HepG2 (cell line): ENCODE results near the gene LCE3E. TPM values are rescaled to one million over a fixed set of nuclear protein-coding genes. Genes with fewer than 3 reads are reported as not detected.

ENCODE experiments used
- ATAC-seq: fragments of 200-7000 bp; cut with Tn5 transposase; 3 replicates; pipeline ENCODE4 v1.9.1; 2020; ENCODE audit warnings: mild to moderate bottlenecking, moderate library complexity
- BruUV-seq: library from RNA; stranded (reverse); fragments of 400-500 nt; replicated peaks from 2 replicates; lab custom pipeline; 2021; lab: Mats Ljungman, UMichigan
- CTCF ChIA-PET: fragments of 300-600 bp; formaldehyde crosslinking; extraction: SDS; loops from one replicate; lab custom pipeline; 2021; ENCODE audit warnings: low total read pairs, inconsistent platforms, low intra/inter-chr PET ratio; lab: Yijun Ruan, JAX
- POLR2A ChIA-PET: fragments of 350-600 bp; sonication (Branson Sonifier 250); formaldehyde crosslinking; loops from one replicate; lab custom pipeline; 2020; ENCODE audit warnings: antibody characterized with exemption, inconsistent platforms; lab: Yijun Ruan, JAX
- DNase-seq: peaks from one replicate; pipeline ENCODE4 v3.0.0-alpha.2; 2015; ENCODE audit warnings: low spot score
- FAIRE-seq: peaks from 3 replicates; lab custom pipeline; 2011; peaks lifted over from hg19 to GRCh38; lab: Jason Lieb, UNC
- H2AFZ ChIP-seq: one replicate; pipeline ENCODE4 v1.6.1; 2011; ENCODE audit warnings: low read length, inconsistent platforms
- H3K27ac ChIP-seq: fragments of 300-600 bp; 3 replicates; pipeline ENCODE4 v1.8.0; 2011; ENCODE audit warnings: mixed run types, mild to moderate bottlenecking, mixed read lengths, low read length, inconsistent platforms; ENCODE audit not compliant: insufficient read depth; ENCODE audit errors: extremely low read length
- H3K27me3 ChIP-seq, 2 experiments: fragments of 200-600 bp in 1 of 2; 2 replicates in 1 of 2; 3 replicates in 1 of 2; pipeline versions ENCODE4 v1.6.0 to v1.8.0; 2011; ENCODE audit warnings: low read length in 2 of 2, mild to moderate bottlenecking in 2 of 2, moderate library complexity in 2 of 2, inconsistent platforms in 1 of 2; ENCODE audit not compliant: insufficient read depth in 2 of 2, control insufficient read depth in 1 of 2
- H3K36me3 ChIP-seq, 2 experiments: fragments of 200-600 bp in 1 of 2; replicated peaks in 1 of 2; 2 replicates in 1 of 2; 3 replicates in 1 of 2; pipeline versions ENCODE4 v1.5.1 to v1.8.0; 2011; ENCODE audit warnings: low read length in 2 of 2, inconsistent platforms in 1 of 2; ENCODE audit not compliant: insufficient read depth in 2 of 2, control insufficient read depth in 1 of 2
- H3K4me1 ChIP-seq: 2 replicates; pipeline ENCODE4 v1.5.1; 2012; ENCODE audit warnings: low read length, inconsistent platforms; ENCODE audit not compliant: insufficient read depth
- H3K4me2 ChIP-seq: 2 replicates; pipeline ENCODE4 v1.6.0; 2011; ENCODE audit warnings: low read depth, low read length, inconsistent platforms
- H3K4me3 ChIP-seq, 3 experiments: fragments of 200-600 bp in 1 of 3; sonication (generic), shearing (Covaris generic) in 1 of 3; replicated peaks in 1 of 3; 2 replicates each; pipeline ENCODE4 v1.5.1; 2011 to 2016; ENCODE audit warnings: low read length in 3 of 3, inconsistent platforms in 2 of 3, low read depth in 2 of 3, mild to moderate bottlenecking in 2 of 3, control low read depth in 1 of 3, mixed read lengths in 1 of 3; ENCODE audit not compliant: insufficient read depth in 1 of 3
- H3K79me2 ChIP-seq: one replicate; pipeline ENCODE4 v1.6.1; 2011; ENCODE audit warnings: low read length, inconsistent platforms; ENCODE audit not compliant: insufficient read depth
- H3K9ac ChIP-seq: 2 replicates; pipeline ENCODE4 v1.6.0; 2011; ENCODE audit warnings: mild to moderate bottlenecking, low read depth, low read length, inconsistent platforms; ENCODE audit not compliant: insufficient read depth
- H3K9me3 ChIP-seq: 2 replicates; pipeline ENCODE4 v1.5.1; 2012; ENCODE audit warnings: mild to moderate bottlenecking, low read length
- H4K20me1 ChIP-seq: 2 replicates; pipeline ENCODE4 v1.6.0; 2011; ENCODE audit warnings: inconsistent platforms, mild to moderate bottlenecking, low read length, moderate library complexity; ENCODE audit not compliant: insufficient read depth
- GATA4 ChIP-seq: sonication (generic); IDR thresholded peaks from 2 replicates; pipeline ENCODE4 v1.6.1; 2016; ENCODE audit warnings: antibody characterized with exemption, low read depth, borderline replicate concordance
- JUN ChIP-seq: sonication (generic); formaldehyde crosslinking; IDR thresholded peaks from 2 replicates; pipeline ENCODE4 v1.4.0; 2020; ENCODE audit warnings: mild to moderate bottlenecking, missing genetic modification reagents
- WGBS: methylation state at CpG from one replicate; pipeline ENCODE4 v1.1.6; 2017; ENCODE audit warnings: low lambda C conversion rate; 5-methylcytosine and 5-hydroxymethylcytosine counted together
- in situ Hi-C: cut with HindIII; loops from 2 replicates; pipeline ENCODE4 v1.10.0; 2017; ENCODE audit warnings: low pct_unique_long_range_greater_than_20kb; ENCODE audit not compliant: extremely low pct_ligation_motif_present
- intact Hi-C: fragments of 100-400 bp; cut with micrococcal nuclease; formaldehyde crosslinking; loops from one replicate; pipeline ENCODE4 v1.10.0; 2022; ENCODE audit not compliant: unreplicated experiment
- polyA plus RNA-seq, 8 experiments: library from polyadenylated mRNA; depleted of rRNA in 3 of 8; stranded (reverse) in 7 of 8; unstranded in 1 of 8; fragments of >200 nt; fragmentation: Illumina TruSeq in 4 of 8; extraction: Trizol in 4 of 8; gene quantifications; 2 replicates each; pipeline versions ENCODE4 v1.2.1 to v1.2.3, GENCODE V29; 2011 to 2016; ENCODE audit warnings: low read depth in 4 of 8, missing spikeins in 1 of 8, mixed read lengths in 1 of 8; ENCODE audit not compliant: insufficient read depth in 1 of 8
- total RNA-seq, 5 experiments: library from RNA; depleted of rRNA; stranded (reverse); fragments of >200 nt; fragmentation: Illumina TruSeq; extraction: Trizol; gene quantifications; 2 replicates each; pipeline ENCODE4 v1.2.3, GENCODE V29; 2016; ENCODE audit warnings: low read depth in 1 of 5
- TF ChIP-seq, protein P1 (sequence below): sonication (generic); formaldehyde crosslinking; IDR thresholded peaks from 2 replicates; pipeline ENCODE4 v1.4.0; 2020; ENCODE audit warnings: mild to moderate bottlenecking, missing genetic modification reagents
- TF ChIP-seq, protein P2 (sequence below): sonication (generic); formaldehyde crosslinking; IDR thresholded peaks from 2 replicates; pipeline ENCODE4 v1.5.0; 2020; ENCODE audit warnings: missing genetic modification reagents

Gene LCE3E
- total and polyA plus RNA-seq, 2 of the 13 experiments (the other 11 are each of a cell fraction or from before 2014, with no cell fraction given): not detected

DNA sequence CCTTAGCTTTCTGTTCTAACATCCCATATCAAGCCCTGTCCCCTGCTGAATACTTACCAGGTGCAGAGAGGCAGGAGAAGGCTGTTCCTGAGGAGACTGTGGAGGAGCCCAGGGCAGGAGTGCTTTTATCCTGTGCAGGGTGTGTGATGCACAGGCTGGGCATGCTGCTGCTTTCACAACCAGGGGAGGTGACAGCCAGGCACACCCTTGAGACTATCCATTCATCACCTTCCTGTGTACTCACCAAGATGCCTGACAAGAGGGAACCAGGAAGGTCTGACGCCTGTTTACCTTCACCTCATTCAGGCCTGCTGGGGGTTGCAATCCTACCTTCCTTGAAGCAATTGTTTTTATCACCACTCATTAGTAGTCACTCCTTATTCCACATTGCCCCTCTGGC lies at the start of gene LCE3E (continued):
- TF ChIP-seq, protein P1, sequence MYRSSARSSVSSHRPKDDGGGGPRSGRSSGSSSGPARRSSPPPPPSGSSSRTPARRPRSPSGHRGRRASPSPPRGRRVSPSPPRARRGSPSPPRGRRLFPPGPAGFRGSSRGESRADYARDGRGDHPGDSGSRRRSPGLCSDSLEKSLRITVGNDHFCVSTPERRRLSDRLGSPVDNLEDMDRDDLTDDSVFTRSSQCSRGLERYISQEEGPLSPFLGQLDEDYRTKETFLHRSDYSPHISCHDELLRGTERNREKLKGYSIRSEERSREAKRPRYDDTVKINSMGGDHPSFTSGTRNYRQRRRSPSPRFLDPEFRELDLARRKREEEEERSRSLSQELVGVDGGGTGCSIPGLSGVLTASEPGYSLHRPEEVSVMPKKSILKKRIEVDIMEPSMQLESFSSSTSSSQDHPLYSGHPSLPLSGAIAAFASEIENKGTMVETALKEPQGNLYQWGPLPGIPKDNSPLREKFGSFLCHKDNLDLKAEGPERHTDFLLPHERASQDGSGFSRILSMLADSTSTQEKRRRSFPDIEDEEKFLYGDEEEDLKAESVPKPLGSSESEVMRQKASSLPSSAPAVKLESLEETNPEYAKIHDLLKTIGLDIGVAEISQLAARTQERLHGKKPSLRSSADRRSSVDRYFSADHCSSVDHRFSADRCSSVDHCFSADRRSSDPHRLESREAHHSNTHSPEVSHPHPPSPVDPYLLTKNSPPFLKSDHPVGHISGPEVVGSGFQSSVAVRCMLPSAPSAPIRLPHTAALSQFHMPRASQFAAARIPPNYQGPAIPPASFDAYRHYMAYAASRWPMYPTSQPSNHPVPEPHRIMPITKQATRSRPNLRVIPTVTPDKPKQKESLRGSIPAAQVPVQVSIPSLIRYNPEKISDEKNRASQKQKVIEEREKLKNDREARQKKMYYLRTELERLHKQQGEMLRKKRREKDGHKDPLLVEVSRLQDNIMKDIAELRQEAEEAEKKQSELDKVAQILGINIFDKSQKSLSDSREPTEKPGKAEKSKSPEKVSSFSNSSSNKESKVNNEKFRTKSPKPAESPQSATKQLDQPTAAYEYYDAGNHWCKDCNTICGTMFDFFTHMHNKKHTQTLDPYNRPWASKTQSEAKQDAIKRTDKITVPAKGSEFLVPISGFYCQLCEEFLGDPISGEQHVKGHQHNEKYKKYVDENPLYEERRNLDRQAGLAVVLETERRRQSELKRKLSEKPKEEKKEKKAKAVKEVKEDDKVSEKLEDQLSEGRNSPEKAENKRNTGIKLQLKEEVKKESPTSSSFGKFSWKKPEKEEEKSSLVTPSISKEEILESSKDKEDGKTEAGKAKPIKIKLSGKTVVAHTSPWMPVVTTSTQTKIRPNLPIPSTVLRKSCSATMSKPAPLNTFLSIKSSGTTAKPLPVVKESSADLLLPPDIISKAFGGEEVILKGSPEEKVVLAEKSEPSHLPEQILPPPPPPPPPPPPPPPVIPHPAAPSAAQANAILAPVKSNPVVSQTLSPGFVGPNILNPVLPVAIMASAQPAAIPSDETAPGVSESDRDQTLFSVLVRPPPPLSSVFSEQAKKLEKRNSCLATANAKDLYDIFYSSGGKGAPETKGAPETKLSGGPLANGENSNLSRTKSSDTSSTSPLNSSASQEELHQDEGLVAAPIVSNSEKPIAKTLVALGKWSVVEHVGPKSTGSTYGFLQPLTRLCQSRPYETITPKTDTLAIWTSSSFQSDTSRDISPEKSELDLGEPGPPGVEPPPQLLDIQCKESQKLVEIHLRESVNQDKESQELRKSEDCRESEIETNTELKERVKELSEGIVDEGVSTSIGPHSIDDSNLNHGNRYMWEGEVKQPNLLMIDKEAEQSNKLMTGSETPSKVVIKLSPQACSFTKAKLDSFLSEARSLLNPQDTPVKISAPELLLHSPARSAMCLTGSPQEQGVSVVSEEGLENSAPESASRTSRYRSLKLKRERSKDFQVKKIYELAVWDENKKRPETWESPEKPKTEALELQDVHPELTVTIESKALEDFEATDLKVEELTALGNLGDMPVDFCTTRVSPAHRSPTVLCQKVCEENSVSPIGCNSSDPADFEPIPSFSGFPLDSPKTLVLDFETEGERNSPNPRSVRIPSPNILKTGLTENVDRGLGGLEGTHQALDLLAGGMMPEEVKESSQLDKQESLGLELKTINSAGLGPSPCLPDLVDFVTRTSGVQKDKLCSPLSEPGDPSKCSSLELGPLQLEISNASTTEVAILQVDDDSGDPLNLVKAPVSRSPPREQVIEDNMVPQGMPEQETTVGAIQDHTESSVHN (CRISPR knock-in tag): no peak

DNA sequence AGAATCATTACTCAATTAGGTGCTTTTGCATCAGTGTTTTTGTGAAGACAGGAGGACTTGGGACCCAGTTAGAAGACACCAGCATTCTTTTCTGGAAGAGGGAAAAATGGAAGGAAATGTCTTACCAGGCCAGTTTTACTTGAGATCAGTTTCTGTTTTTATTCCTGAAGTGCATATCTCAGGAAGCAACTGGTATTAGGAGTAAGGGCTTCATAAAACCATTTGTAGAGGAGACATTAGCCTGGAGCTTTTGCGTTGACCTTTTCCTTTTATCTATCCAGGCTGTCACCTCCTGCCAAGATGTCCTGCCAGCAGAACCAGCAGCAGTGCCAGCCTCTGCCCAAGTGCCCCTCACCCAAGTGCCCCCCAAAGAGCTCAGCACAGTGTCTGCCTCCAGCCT lies 46.9 kb upstream of the LCE3E start, which contains the start of gene LCE3B:
Gene LCE3B, plus strand, starts transcription at position 301 of the 400 bp plus-strand sequence. Its CDS starts 0 bp downstream, at position 301.
- POLR2A ChIA-PET: no interaction called here

More for the DNA sequence above, 46.9 kb upstream of the LCE3E start, which contains the start of gene LCE3B:
- Histone ChIP-seq H3K79me2 (no peaks in the 10 kb centered on the region), H3K36me3 (no peaks in the 10 kb centered on the region), H3K27me3 (no peaks in the 10 kb centered on the region), H4K20me1 (no peaks in the 10 kb centered on the region), H3K27ac (no peak within 1 kb of the TSS), H3K4me2 (no peak within 1 kb of the TSS), H3K9ac (no peak within 1 kb of the TSS), H2AFZ (no peak within 1 kb of the TSS), H3K4me1 (no peaks in the 10 kb centered on the region), H3K4me3 (no peak within 1 kb of the TSS), H3K9me3 (no peaks in the 10 kb centered on the region)
- CTCF ChIA-PET: no interaction called here
- WGBS: no CpG with 5 or more reads among the region's 1 CpG
- TF ChIP-seq, protein P2, sequence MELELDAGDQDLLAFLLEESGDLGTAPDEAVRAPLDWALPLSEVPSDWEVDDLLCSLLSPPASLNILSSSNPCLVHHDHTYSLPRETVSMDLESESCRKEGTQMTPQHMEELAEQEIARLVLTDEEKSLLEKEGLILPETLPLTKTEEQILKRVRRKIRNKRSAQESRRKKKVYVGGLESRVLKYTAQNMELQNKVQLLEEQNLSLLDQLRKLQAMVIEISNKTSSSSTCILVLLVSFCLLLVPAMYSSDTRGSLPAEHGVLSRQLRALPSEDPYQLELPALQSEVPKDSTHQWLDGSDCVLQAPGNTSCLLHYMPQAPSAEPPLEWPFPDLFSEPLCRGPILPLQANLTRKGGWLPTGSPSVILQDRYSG (CRISPR knock-in tag): no peak
- TF ChIP-seq GATA4 (no peak), JUN (CRISPR knock-in tag) (no peak)
- no TSS peak for BruUV-seq
- DNase-seq: no peak
- in situ Hi-C loops (no loop called here), intact Hi-C loops (no loop called here)
- ATAC-seq: no peak
- no peak for FAIRE-seq
